HG03025 (cell line): ENCODE data around the gene BRF1.
"Not testable (repeated sequence)": the region's sequence is repeated elsewhere in the genome, so short reads cannot be mapped to it uniquely, and the experiment has no call there.

ENCODE experiments used
- ATAC-seq: cut with Tn5 transposase; IDR thresholded peaks from one replicate; pipeline ENCODE4 v1.9.1; 2021; ENCODE audit warnings: mild to moderate bottlenecking, moderate library complexity; ENCODE audit not compliant: unreplicated experiment, low FRiP score

The BRF1 gene

GRCh38 chr14:105333020-105333490 lies 32.3 kb upstream of the BRF1 start:
- ATAC-seq, result no peak

DNA sequence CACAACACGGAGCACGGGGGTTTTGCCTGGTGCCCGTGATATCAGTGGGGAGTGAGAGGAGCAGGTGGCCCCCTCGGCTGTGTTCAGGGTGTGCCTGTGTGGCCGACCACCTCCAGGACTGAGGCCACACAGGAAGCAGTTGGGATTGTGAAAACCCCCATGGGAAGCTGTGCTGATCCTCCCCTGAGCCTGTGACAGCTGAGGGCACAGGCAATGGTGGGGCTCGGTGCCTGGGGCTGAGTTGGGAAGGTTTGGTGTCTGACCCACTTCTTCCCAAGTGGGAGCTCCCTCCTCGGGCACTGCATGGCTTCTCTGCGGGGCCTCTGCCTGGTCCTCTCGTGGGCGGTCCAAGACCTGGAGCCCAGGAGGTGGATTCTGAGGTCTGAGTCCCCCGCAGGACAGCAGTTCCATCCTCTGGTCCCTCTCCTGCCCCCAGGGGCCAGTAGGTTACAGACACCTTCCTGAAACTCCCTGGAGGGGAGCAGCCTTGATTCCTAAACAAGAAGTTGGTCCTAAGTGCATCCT lies 31.6 kb upstream of the BRF1 start:
- no peak for ATAC-seq

GRCh38 chr14:105331575-105332349 lies 31.0 kb upstream of the BRF1 start:
- no peak for ATAC-seq

DNA sequence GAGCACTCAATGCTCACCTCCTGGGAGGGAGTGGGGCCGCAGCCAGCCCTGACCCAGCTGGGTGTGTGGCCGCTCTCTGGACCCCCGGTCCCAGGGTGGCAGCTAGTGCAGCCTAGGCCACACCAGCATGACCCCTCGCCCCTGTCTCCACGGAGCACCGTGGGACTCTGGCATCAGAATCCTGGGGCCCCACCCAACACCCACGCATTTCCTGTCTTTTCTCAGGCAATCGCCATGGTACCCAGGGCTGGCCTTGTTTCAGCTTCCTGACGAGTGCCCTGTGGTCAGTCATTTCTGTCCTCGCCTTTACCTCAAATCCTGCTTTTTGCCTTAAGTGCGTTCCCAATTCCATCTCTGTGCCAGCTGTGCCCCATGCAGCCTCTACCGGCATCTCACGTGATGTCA lies 29.7 kb upstream of the BRF1 start:
- ATAC-seq, result no peak

- no peak for ATAC-seq
Measured at GRCh38 chr14:105329411-105330150, 28.8 kb upstream of the BRF1 start.

- no peak for ATAC-seq
Measured at GRCh38 chr14:105328678-105329390, 28.0 kb upstream of the BRF1 start.

GRCh38 chr14:105328070-105328677 lies 27.4 kb upstream of the BRF1 start:
- no peak for ATAC-seq

DNA sequence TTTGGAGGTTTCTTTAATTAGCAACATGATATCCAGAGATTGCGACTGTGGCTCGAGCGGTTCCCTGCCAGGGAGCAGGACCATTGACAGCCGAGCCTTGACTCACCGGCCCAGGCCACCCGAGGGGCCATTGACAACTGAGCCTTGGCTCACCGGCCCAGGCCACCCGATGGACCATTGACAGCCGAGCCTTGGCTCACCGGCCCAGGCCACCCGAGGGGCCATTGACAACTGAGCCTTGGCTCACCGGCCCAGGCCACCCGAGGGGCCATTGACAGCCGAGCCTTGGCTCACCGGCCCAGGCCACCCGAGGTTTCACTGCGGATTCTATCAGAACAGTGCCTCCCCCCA lies 26.9 kb upstream of the BRF1 start:
- ATAC-seq, result not testable (repeated sequence)

- ATAC-seq, result no peak
Measured at GRCh38 chr14:105326891-105327694, 26.3 kb upstream of the BRF1 start.

GRCh38 chr14:105326568-105326867 lies 25.7 kb upstream of the BRF1 start:
- ATAC-seq, result no peak

DNA sequence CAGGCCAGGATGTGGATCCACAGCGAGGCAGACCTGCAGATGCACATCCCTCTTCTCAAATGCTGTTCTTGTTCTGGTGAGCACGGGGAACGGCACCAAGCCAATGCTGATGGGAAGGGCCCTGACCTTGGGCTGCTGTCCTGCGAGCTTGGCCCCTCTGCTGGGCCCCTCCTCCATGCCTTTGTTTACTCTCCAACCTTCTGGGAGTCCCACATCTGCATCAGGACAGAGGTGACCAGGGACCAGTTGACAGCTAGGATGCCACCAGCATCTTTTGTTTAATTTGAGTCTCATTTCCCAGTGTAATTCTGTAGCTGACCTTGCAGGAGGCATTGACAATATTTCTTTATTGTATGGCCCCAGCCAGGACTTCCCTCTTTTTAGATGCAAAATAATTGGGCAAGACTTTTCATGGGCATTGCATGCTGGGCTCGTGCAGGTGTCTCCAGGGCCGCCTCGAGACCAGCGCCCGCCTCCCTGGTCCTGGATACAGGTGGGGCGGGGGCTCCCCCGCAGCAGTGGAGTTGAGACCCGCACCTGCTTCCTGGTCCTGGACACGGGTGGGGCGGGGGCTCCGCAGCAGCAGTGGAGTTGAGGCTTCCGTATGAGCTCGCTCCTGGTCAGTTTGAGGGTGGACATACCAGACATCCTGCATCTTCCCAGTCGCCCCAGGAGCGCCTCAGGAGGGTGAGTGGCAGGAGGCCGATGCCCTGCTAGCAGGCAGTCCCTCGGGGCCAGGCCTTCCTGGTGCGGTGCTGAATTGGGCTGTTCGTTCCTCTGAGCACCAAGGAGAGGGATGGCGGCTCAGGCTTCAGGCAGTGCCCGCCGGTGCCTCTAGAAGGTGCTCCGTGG lies 25.1 kb upstream of the BRF1 start:
- no peak for ATAC-seq

- ATAC-seq, result no peak
Measured at GRCh38 chr14:105325303-105325702, 24.5 kb upstream of the BRF1 start.

DNA sequence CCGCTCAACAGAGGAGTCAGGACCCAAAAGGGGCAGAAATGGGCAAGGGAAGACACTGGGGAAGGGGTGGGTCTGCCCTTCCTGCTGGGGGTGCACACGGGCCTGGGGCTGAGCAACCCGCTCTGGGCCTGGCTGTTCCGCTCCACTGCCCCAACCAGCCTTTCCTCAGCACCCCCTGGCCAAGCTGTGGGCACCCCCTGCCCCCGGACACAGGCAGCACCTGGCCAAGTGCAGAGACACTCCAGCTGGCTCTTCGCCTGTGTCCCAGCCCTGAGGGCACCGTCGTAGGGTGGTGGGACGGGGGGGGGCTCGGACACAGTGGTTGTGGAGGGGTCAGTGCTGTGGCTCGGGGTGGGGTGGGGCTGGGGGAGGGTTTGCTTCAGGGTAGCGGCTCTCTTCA lies 24.1 kb upstream of the BRF1 start:
- ATAC-seq, result no peak

DNA sequence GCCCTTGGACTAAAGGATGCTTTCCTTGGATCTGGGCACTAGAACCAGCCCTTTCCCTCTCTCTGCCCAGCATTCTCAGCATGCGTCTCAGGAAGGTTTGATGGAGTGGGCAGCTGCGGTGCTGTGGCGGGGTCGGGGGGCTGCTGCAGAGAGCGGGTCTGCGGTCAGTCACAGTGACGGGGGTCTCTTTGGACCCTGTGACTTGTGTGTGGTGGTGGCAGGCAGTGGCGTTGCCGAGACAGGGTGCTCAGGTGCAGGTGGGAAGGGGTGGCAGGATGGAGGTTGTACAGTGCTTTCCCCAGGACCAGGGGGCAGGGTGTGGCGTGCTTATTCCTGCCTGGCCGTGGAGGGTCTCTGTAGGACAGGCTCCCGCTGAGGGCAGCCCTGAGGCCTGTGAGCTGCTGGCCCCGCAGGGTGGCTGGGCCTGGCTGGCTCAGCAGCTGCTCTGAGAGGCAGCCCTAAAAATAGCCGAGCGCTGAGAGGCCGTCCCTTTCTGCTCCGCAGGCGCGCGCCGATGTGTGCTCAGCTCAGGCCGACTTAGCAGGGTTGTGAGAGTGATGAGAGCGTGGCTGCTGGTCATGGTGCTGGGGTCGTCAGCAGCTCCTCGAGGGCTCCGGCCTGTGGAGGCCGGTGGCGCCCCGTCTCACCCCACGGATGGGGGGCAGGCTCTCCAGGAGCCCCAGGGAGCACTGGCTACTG lies 23.4 kb upstream of the BRF1 start:
- no peak for ATAC-seq

- no peak for ATAC-seq
Measured at GRCh38 chr14:105323663-105324062, 22.9 kb upstream of the BRF1 start.

- no peak for ATAC-seq
Measured at GRCh38 chr14:105322791-105323556, 22.2 kb upstream of the BRF1 start.

GRCh38 chr14:105317546-105317945 lies 16.7 kb upstream of the BRF1 start:
- no peak for ATAC-seq

DNA sequence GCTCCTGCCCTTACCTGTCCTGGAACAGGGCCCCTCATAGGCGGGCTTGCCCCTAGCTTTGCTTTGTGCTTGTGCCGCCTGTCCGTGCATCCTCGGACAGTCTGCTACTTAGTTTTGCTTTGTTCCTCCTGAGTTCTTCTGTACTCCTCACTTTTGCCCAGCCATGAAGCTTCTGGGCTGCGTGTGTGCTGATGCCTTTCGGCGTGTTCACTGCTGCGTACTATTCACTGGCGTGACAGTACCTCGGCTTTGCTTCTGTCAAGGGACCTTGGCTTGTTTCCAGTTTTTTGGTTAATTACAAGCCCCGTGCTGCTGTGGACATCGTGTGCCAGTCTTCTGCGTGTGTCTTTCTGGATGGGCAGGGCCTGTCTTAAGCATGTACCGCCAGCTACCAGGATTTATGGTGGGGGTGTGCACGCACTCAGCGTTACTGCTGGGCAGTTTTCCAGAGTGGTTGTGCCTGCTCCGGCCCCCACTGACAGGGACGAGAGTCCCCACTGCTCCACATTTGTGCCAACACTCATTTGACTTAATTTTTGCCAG lies 16.2 kb upstream of the BRF1 start:
- no peak for ATAC-seq
